IMR-90 (cell line): ENCODE results near the gene PLEKHG7. TPM values are rescaled to one million over a fixed set of nuclear protein-coding genes. Genes with fewer than 3 reads are reported as not detected.

Experiments
- ATAC-seq: fragments of 200-7000 bp; cut with Tn5 transposase; 2 replicates; pipeline ENCODE4 v1.9.1; 2020; ENCODE audit warnings: low read depth, mild to moderate bottlenecking, moderate library complexity
- BruUV-seq: library from RNA; stranded (reverse); fragments of 400-500 nt; replicated peaks from 2 replicates; lab custom pipeline; 2021; lab: Mats Ljungman, UMichigan
- CTCF ChIA-PET: fragments of 300-600 bp; formaldehyde crosslinking; extraction: SDS; loops from one replicate; lab custom pipeline; 2021; ENCODE audit warnings: antibody characterized with exemption; lab: Yijun Ruan, JAX
- POLR2A ChIA-PET: fragments of 300-600 bp; sonication (Branson Sonifier 250); formaldehyde crosslinking; loops from one replicate; lab custom pipeline; 2022; ENCODE audit warnings: antibody characterized with exemption; ENCODE audit not compliant: unreplicated experiment; lab: Charles Lee
- DNase-seq: peaks from one replicate; pipeline ENCODE4 v3.0.0; 2013
- H2AFZ ChIP-seq: replicated peaks from 2 replicates; pipeline ENCODE3; 2013; ENCODE audit warnings: low read length, mild to moderate bottlenecking; ENCODE audit not compliant: poor library complexity
- H2AK5ac ChIP-seq: 2 replicates; pipeline ENCODE4 v1.6.1; 2013; ENCODE audit warnings: low read depth, low read length, inconsistent platforms
- H2AK9ac ChIP-seq: replicated peaks from 2 replicates; pipeline ENCODE3; 2013; ENCODE audit warnings: mild to moderate bottlenecking, low read depth, low read length, moderate library complexity; ENCODE audit not compliant: poor library complexity
- H2BK120ac ChIP-seq: 2 replicates; pipeline ENCODE4 v1.6.1; 2013; ENCODE audit warnings: low read depth, low read length, inconsistent platforms
- H2BK15ac ChIP-seq: 3 replicates; pipeline ENCODE4 v1.6.1; 2013; ENCODE audit warnings: low read depth, low read length, inconsistent platforms
- H2BK20ac ChIP-seq: 2 replicates; pipeline ENCODE4 v1.6.1; 2013; ENCODE audit warnings: low read depth, mild to moderate bottlenecking, inconsistent platforms, low read length, moderate library complexity
- H2BK5ac ChIP-seq: 2 replicates; pipeline ENCODE4 v1.6.1; 2013; ENCODE audit warnings: mild to moderate bottlenecking, low read depth, low read length, inconsistent platforms; ENCODE audit not compliant: poor library complexity, severe bottlenecking
- H3K14ac ChIP-seq: replicated peaks from 2 replicates; pipeline ENCODE4 v1.6.1; 2013; ENCODE audit warnings: low read depth, low read length, inconsistent platforms
- H3K18ac ChIP-seq: 2 replicates; pipeline ENCODE4 v1.6.1; 2013; ENCODE audit warnings: low read depth, low read length, control low read depth
- H3K23ac ChIP-seq: 2 replicates; pipeline ENCODE4 v1.6.1; 2013; ENCODE audit warnings: low read depth, low read length, inconsistent platforms
- H3K27ac ChIP-seq: 2 replicates; pipeline ENCODE4 v1.5.1; 2013; ENCODE audit warnings: mild to moderate bottlenecking, control low read depth, low read length; ENCODE audit not compliant: insufficient read depth
- H3K27me3 ChIP-seq: 2 replicates; pipeline ENCODE4 v1.6.1; 2013; ENCODE audit warnings: low read length; ENCODE audit not compliant: control insufficient read depth, insufficient read depth
- H3K36me3 ChIP-seq: 2 replicates; pipeline ENCODE4 v1.6.1; 2013; ENCODE audit warnings: low read length, mixed read lengths; ENCODE audit not compliant: control insufficient read depth, insufficient read depth
- H3K4ac ChIP-seq: 2 replicates; pipeline ENCODE4 v1.6.1; 2013; ENCODE audit warnings: low read depth, low read length, inconsistent platforms
- H3K4me1 ChIP-seq: 2 replicates; pipeline ENCODE4 v1.6.1; 2013; ENCODE audit warnings: low read length, mixed read lengths; ENCODE audit not compliant: control insufficient read depth, insufficient read depth
- H3K4me2 ChIP-seq: 2 replicates; pipeline ENCODE4 v1.6.1; 2013; ENCODE audit warnings: low read depth, mild to moderate bottlenecking, control low read depth, low read length, moderate library complexity
- H3K4me3 ChIP-seq: 2 replicates; pipeline ENCODE4 v1.5.1; 2013; ENCODE audit warnings: low read depth, mild to moderate bottlenecking, control low read depth, low read length, moderate library complexity; ENCODE audit not compliant: insufficient read depth
- H3K56ac ChIP-seq: 2 replicates; pipeline ENCODE4 v1.6.1; 2013; ENCODE audit warnings: low read length, inconsistent platforms; ENCODE audit not compliant: insufficient read depth; ENCODE audit errors: extremely low read depth
- H3K79me1 ChIP-seq, 2 experiments: 2 replicates each; pipeline ENCODE4 v1.6.1; 2013; ENCODE audit warnings: low read length in 2 of 2, inconsistent platforms in 1 of 2, low read depth in 1 of 2
- H3K9ac ChIP-seq: 2 replicates; pipeline ENCODE4 v1.6.1; 2013; ENCODE audit warnings: low read depth, low read length, control low read depth
- H3K9me1 ChIP-seq: 2 replicates; pipeline ENCODE4 v1.6.1; 2013; ENCODE audit warnings: low read length, inconsistent platforms; ENCODE audit not compliant: insufficient read depth
- H3K9me3 ChIP-seq: 2 replicates; pipeline ENCODE4 v1.6.1; 2013; ENCODE audit warnings: low read length; ENCODE audit not compliant: control insufficient read depth, insufficient read depth
- H4K20me1 ChIP-seq: 2 replicates; pipeline ENCODE4 v1.6.1; 2013; ENCODE audit warnings: low read length, inconsistent platforms; ENCODE audit not compliant: insufficient read depth
- H4K5ac ChIP-seq: 2 replicates; pipeline ENCODE4 v1.6.1; 2013; ENCODE audit warnings: mild to moderate bottlenecking, low read depth, low read length, control low read depth
- H4K8ac ChIP-seq, 2 experiments: 2 replicates each; pipeline ENCODE4 v1.6.1; 2013; ENCODE audit warnings: low read depth in 2 of 2, low read length in 2 of 2, control low read depth in 1 of 2, inconsistent platforms in 1 of 2
- H4K91ac ChIP-seq: 2 replicates; pipeline ENCODE4 v1.6.1; 2013; ENCODE audit warnings: low read depth, low read length, inconsistent platforms; ENCODE audit not compliant: insufficient read depth
- BHLHE40 ChIP-seq: fragments of 150-350 bp; IDR thresholded peaks from 2 replicates; pipeline ENCODE4 v1.6.1; 2016; ENCODE audit warnings: mild to moderate bottlenecking, low read depth, low read length
- CHD1 ChIP-seq: IDR thresholded peaks from 2 replicates; pipeline ENCODE4 v1.6.1; 2012; ENCODE audit warnings: low read depth, low read length, improper control_type of control experiment
- MXI1 ChIP-seq: IDR thresholded peaks from 2 replicates; pipeline ENCODE4 v1.6.1; 2012; ENCODE audit warnings: low read depth, mild to moderate bottlenecking, low read length, moderate library complexity, borderline replicate concordance
- NFE2L2 ChIP-seq: fragments of 150-350 bp; IDR thresholded peaks from 2 replicates; pipeline ENCODE4 v1.6.1; 2016; ENCODE audit warnings: low read depth, mild to moderate bottlenecking, low read length
- POLR2A ChIP-seq: IDR thresholded peaks from 2 replicates; pipeline ENCODE4 v1.6.1; 2012; ENCODE audit warnings: mild to moderate bottlenecking, low read depth, low read length
- SMC3 ChIP-seq: fragments of 150-350 bp; IDR thresholded peaks from 2 replicates; pipeline ENCODE4 v1.6.1; 2016; ENCODE audit warnings: low read depth, mild to moderate bottlenecking, antibody characterized with exemption, low read length, moderate library complexity
- WGBS, 2 experiments: methylation state at CpG; one replicate each; pipeline versions ENCODE4 v1.1.5 to v1.1.7; 2013; ENCODE audit warnings: missing lambda C conversion rate in 2 of 2; ENCODE audit not compliant: insufficient read length in 1 of 2; ENCODE audit errors: extremely low coverage in 2 of 2; 5-methylcytosine and 5-hydroxymethylcytosine counted together
- dilution Hi-C: fragments of 300-500 bp; cut with HindIII; formaldehyde crosslinking; loops from one replicate; pipeline ENCODE4 v1.14.3; 2018; ENCODE audit warnings: low sequenced_read_pairs; ENCODE audit not compliant: unreplicated experiment
- in situ Hi-C: fragments of 300-500 bp; cut with MboI; formaldehyde crosslinking; loops from 3 replicates; pipeline ENCODE4 v1.14.3; 2019; ENCODE audit warnings: low sequenced_read_pairs, inconsistent platforms, mixed read lengths
- intact Hi-C: fragments of 100-400 bp; cut with micrococcal nuclease; formaldehyde crosslinking; loops from 2 replicates; pipeline ENCODE4 v1.10.0; 2022
- polyA plus RNA-seq, 3 experiments: library from polyadenylated mRNA; depleted of rRNA; stranded (reverse); fragments of >200 nt; gene quantifications; 2 replicates each; pipeline ENCODE4 v1.2.3, GENCODE V29; 2012; ENCODE audit warnings: low replicate concordance in 1 of 3
- total RNA-seq: library from RNA; depleted of rRNA; stranded (reverse); fragments of >200 nt; gene quantifications from 2 replicates; pipeline ENCODE4 v1.2.3, GENCODE V29; 2012
- TF ChIP-seq, protein P1 (sequence below): fragments of 150-350 bp; IDR thresholded peaks from 2 replicates; pipeline ENCODE4 v1.6.1; 2016; ENCODE audit warnings: low read depth, mild to moderate bottlenecking, low read length, moderate library complexity, borderline replicate concordance
- TF ChIP-seq, protein P2 (sequence below): fragments of 150-350 bp; IDR thresholded peaks from 2 replicates; pipeline ENCODE4 v1.6.1; 2017; ENCODE audit warnings: mild to moderate bottlenecking, antibody characterized with exemption, low read length, low read depth

Gene PLEKHG7
- total and polyA plus RNA-seq, 2 of the 4 experiments (the other 2 are of a cell fraction) = not detected

DNA sequence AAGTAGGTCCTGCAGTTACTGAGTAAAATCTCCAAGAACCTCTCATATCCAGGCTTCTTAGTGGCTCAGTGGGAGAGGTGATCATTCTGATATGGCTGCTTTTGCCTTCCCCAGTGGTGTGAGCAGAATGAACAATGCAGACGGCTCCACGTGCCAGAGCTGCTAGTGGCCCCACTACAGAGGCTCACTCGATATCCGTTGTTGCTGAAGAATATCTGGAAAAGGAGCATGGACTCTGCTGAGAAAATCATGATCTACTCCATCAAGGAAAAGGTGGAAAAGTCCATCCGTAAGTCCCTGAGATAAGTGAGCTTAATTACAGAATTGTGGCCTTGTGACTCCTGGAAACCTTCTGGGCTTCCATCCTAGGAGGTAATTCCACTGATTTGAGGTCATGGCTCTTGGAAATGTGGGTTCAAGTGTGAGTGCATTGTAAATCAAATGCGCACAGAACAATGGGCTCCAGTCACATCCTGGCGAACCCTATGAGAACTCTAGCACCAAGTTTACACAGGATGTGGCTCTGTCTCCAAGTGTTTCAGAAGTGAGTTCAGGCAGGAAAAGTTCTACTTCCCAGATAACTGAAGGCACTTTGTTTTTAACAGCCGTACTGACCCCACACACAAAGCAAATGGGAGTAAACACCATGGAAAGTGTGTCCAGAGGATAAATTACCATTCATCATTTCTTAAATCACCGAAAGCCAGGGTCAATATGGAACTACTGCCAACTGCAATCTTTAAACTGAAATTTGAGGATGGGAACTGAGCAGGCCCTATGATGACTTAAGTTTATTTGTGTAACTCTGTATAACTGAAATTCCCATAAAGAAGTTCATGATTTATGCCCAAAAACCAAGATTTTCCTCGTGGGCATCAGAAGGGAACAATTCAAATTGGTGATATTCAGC lies 51.4 kb downstream of the PLEKHG7 start:
- no peaks in the 10 kb centered on the region for H3K27me3 ChIP-seq
- H2AK9ac ChIP-seq = no peak overlapping the region
- DNase-seq (peak; percentile 15), ATAC-seq (no peak)
- in situ Hi-C loops = no loop called here
- no peak overlapping the region for H3K4ac ChIP-seq
- no peak overlapping the region for H3K56ac ChIP-seq
- no peak overlapping the region for H4K91ac ChIP-seq
- no peaks in the 10 kb centered on the region for H3K9me1 ChIP-seq
- no peak overlapping the region for H4K5ac ChIP-seq
- no peak overlapping the region for H2BK120ac ChIP-seq
- dilution Hi-C loops = no loop called here
- H3K23ac ChIP-seq = no peak overlapping the region
- H3K14ac ChIP-seq = no peak overlapping the region
- no peaks in the 10 kb centered on the region for H3K9me3 ChIP-seq
- no peak overlapping the region for H3K9ac ChIP-seq
- no peaks in the 10 kb centered on the region for H4K20me1 ChIP-seq
- H2BK5ac ChIP-seq = no peak overlapping the region
- H3K4me1 ChIP-seq = no peaks in the 10 kb centered on the region; the same call in 1 of the 2 replicates
- ChIA-PET POLR2A (no interaction called here), CTCF (interaction anchor here (0.5 kb wide), 1 partner anchor 29 kb away, joined by 4 read pairs; no protein-coding TSS in a partner anchor)
- intact Hi-C loops = no loop called here
- no TSS peak for BruUV-seq
- no peak overlapping the region for H3K18ac ChIP-seq
- no peak overlapping the region for H3K4me3 ChIP-seq
- H4K8ac ChIP-seq = no peak overlapping the region
- TF ChIP-seq NFE2L2 = no peak
- TF ChIP-seq, protein P1, sequence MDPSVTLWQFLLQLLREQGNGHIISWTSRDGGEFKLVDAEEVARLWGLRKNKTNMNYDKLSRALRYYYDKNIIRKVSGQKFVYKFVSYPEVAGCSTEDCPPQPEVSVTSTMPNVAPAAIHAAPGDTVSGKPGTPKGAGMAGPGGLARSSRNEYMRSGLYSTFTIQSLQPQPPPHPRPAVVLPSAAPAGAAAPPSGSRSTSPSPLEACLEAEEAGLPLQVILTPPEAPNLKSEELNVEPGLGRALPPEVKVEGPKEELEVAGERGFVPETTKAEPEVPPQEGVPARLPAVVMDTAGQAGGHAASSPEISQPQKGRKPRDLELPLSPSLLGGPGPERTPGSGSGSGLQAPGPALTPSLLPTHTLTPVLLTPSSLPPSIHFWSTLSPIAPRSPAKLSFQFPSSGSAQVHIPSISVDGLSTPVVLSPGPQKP = no peak
- TF ChIP-seq, protein P2, sequence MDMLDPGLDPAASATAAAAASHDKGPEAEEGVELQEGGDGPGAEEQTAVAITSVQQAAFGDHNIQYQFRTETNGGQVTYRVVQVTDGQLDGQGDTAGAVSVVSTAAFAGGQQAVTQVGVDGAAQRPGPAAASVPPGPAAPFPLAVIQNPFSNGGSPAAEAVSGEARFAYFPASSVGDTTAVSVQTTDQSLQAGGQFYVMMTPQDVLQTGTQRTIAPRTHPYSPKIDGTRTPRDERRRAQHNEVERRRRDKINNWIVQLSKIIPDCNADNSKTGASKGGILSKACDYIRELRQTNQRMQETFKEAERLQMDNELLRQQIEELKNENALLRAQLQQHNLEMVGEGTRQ = no peak
- TF ChIP-seq BHLHE40 = no peak
- no peak for TF ChIP-seq MXI1
- no peak for TF ChIP-seq SMC3
- no peak for TF ChIP-seq POLR2A
- TF ChIP-seq CHD1 = no peak
- no peak overlapping the region for H2BK15ac ChIP-seq
- no peaks in the 10 kb centered on the region for H3K36me3 ChIP-seq
- no peak overlapping the region for H3K27ac ChIP-seq
- no peak overlapping the region for H2BK20ac ChIP-seq
- H2AFZ ChIP-seq = no peak overlapping the region
- no peak overlapping the region for H3K4me2 ChIP-seq
- H2AK5ac ChIP-seq = no peak overlapping the region
- 90% methylated on average over 2 of the region's 10 CpGs; no CpG with 5 or more reads in 1 of the 2 experiments for WGBS, 2 experiments
- H3K79me1 ChIP-seq = no peaks in the 10 kb centered on the region
